H1 (cell line): ENCODE results near the gene ESCO1. TPM values are rescaled to one million over a fixed set of nuclear protein-coding genes. Genes with fewer than 3 reads are reported as not detected.

Source experiments
- CTCF ChIA-PET: fragments of 300-600 bp; sonication (Branson Sonifier 250); formaldehyde crosslinking; loops from one replicate; lab custom pipeline; 2021; ENCODE audit not compliant: partially characterized antibody; lab: Charles Lee
- POLR2A ChIA-PET: fragments of 300-600 bp; sonication (Branson Sonifier 250); formaldehyde crosslinking; loops from one replicate; lab custom pipeline; 2021; ENCODE audit warnings: inconsistent platforms; ENCODE audit not compliant: partially characterized antibody; lab: Charles Lee
- DNase-seq, 2 experiments: peaks; one replicate each; pipeline versions ENCODE4 v3.0.0 to v3.0.0-alpha.2; 2010 to 2022; ENCODE audit warnings: low spot score in 2 of 2, low read depth in 1 of 2, mixed read lengths in 1 of 2
- FAIRE-seq: peaks from 2 replicates; lab custom pipeline; 2011; peaks lifted over from hg19 to GRCh38; lab: Jason Lieb, UNC
- H2AFZ ChIP-seq: 2 replicates; pipeline ENCODE4 v1.8.1; 2012; ENCODE audit warnings: low read length, inconsistent platforms
- H2AK5ac ChIP-seq: 2 replicates; pipeline ENCODE4 v1.6.1; 2013; ENCODE audit warnings: low read depth, low read length
- H2BK120ac ChIP-seq: replicated peaks from 2 replicates; pipeline ENCODE3; 2013; ENCODE audit warnings: low read depth, low read length, inconsistent platforms
- H2BK12ac ChIP-seq: 2 replicates; pipeline ENCODE4 v1.6.1; 2013; ENCODE audit warnings: low read depth, low read length
- H2BK15ac ChIP-seq: 2 replicates; pipeline ENCODE4 v1.6.1; 2013; ENCODE audit warnings: low read length
- H2BK20ac ChIP-seq: 2 replicates; pipeline ENCODE4 v1.6.1; 2013; ENCODE audit warnings: low read length
- H2BK5ac ChIP-seq: 2 replicates; pipeline ENCODE4 v1.6.1; 2013; ENCODE audit warnings: low read depth, low read length
- H3K14ac ChIP-seq: 2 replicates; pipeline ENCODE4 v1.6.1; 2013; ENCODE audit warnings: inconsistent platforms; ENCODE audit not compliant: insufficient read length
- H3K18ac ChIP-seq: 2 replicates; pipeline ENCODE4 v1.6.1; 2013; ENCODE audit warnings: low read length; ENCODE audit errors: extremely low read depth
- H3K23ac ChIP-seq: 2 replicates; pipeline ENCODE4 v1.6.1; 2013; ENCODE audit warnings: inconsistent platforms; ENCODE audit not compliant: insufficient read length
- H3K23me2 ChIP-seq: 2 replicates; pipeline ENCODE4 v1.6.1; 2013; ENCODE audit warnings: low read depth, low read length
- H3K27ac ChIP-seq: 2 replicates; pipeline ENCODE4 v1.6.1; 2011; ENCODE audit warnings: low read depth, low read length, inconsistent platforms
- H3K27me3 ChIP-seq, 4 experiments: replicated peaks in 1 of 4; 1 replicate in 1 of 4; 2 replicates in 3 of 4; pipeline versions ENCODE4 v1.6.1 to v1.8.1; 2011 to 2013; ENCODE audit warnings: low read length in 3 of 4, mild to moderate bottlenecking in 3 of 4, inconsistent platforms in 2 of 4, mixed read lengths in 2 of 4, moderate library complexity in 1 of 4; ENCODE audit not compliant: control insufficient read depth in 3 of 4, insufficient read depth in 3 of 4; ENCODE audit errors: extremely low read depth in 1 of 4
- H3K36me3 ChIP-seq, 4 experiments: 2 replicates each; pipeline versions ENCODE4 v1.6.1 to v1.8.1; 2011 to 2013; ENCODE audit warnings: mild to moderate bottlenecking in 4 of 4, low read length in 3 of 4, moderate library complexity in 2 of 4, control low read depth in 1 of 4, inconsistent platforms in 1 of 4; ENCODE audit not compliant: insufficient read depth in 4 of 4, control insufficient read depth in 2 of 4
- H3K4ac ChIP-seq: replicated peaks from 2 replicates; pipeline ENCODE3; 2013; ENCODE audit warnings: low read length, low read depth, mixed read lengths, inconsistent platforms; ENCODE audit not compliant: insufficient read length
- H3K4me1 ChIP-seq, 4 experiments: replicated peaks in 1 of 4; 1 replicate in 1 of 4; 2 replicates in 3 of 4; pipeline versions ENCODE4 v1.6.1 to v1.8.1; 2011 to 2013; ENCODE audit warnings: low read length in 3 of 4, inconsistent platforms in 2 of 4, mixed read lengths in 1 of 4; ENCODE audit not compliant: insufficient read depth in 4 of 4, control insufficient read depth in 3 of 4
- H3K4me2 ChIP-seq, 2 experiments: 2 replicates each; pipeline versions ENCODE4 v1.6.1 to v1.8.1; 2011 to 2013; ENCODE audit warnings: low read depth in 2 of 2, low read length in 2 of 2, control low read depth in 1 of 2, inconsistent platforms in 1 of 2, mild to moderate bottlenecking in 1 of 2; ENCODE audit not compliant: insufficient read depth in 1 of 2
- H3K4me3 ChIP-seq, 4 experiments: fragments of 200-600, 300-600 bp in 1 of 4; sonication (generic), shearing (Covaris generic), sonication (Bioruptor Twin) in 1 of 4; 2 replicates each; pipeline versions ENCODE4 v1.5.1 to v1.8.1; 2011 to 2016; ENCODE audit warnings: low read length in 4 of 4, low read depth in 3 of 4, control low read depth in 2 of 4, inconsistent platforms in 2 of 4, mild to moderate bottlenecking in 2 of 4, mixed read lengths in 1 of 4, moderate library complexity in 1 of 4; ENCODE audit not compliant: insufficient read depth in 2 of 4; ENCODE audit errors: extremely low read depth in 1 of 4
- H3K56ac ChIP-seq: replicated peaks from 2 replicates; pipeline ENCODE3; 2013; ENCODE audit warnings: low read depth, mild to moderate bottlenecking, mixed read lengths, low read length, inconsistent platforms; ENCODE audit not compliant: insufficient read length
- H3K79me1 ChIP-seq: 2 replicates; pipeline ENCODE4 v1.6.1; 2013; ENCODE audit warnings: low read depth, low read length, control low read depth
- H3K79me2 ChIP-seq, 2 experiments: 2 replicates each; pipeline versions ENCODE4 v1.6.1 to v1.8.1; 2012 to 2013; ENCODE audit warnings: low read length in 2 of 2, mild to moderate bottlenecking in 2 of 2, inconsistent platforms in 1 of 2; ENCODE audit not compliant: insufficient read depth in 2 of 2, control insufficient read depth in 1 of 2
- H3K9ac ChIP-seq, 4 experiments: replicated peaks in 1 of 4; 1 replicate in 1 of 4; 2 replicates in 3 of 4; pipeline versions ENCODE4 v1.6.1 to v1.8.1; 2011 to 2013; ENCODE audit warnings: low read depth in 3 of 4, low read length in 3 of 4, control low read depth in 2 of 4, mild to moderate bottlenecking in 2 of 4, moderate library complexity in 2 of 4, inconsistent platforms in 1 of 4; ENCODE audit errors: extremely low read depth in 1 of 4
- H3K9me3 ChIP-seq, 2 experiments: 2 replicates each; pipeline versions ENCODE4 v1.6.1 to v1.8.1; 2012 to 2013; ENCODE audit warnings: mild to moderate bottlenecking in 2 of 2, moderate library complexity in 2 of 2, control low read depth in 1 of 2, inconsistent platforms in 1 of 2, low read depth in 1 of 2, low read length in 1 of 2, mixed read lengths in 1 of 2; ENCODE audit not compliant: insufficient read depth in 2 of 2
- H4K20me1 ChIP-seq, 2 experiments: replicated peaks in 1 of 2; 2 replicates each; pipeline versions ENCODE3 to v1.8.1; 2011 to 2013; ENCODE audit warnings: inconsistent platforms in 2 of 2, low read length in 2 of 2, mild to moderate bottlenecking in 1 of 2; ENCODE audit not compliant: insufficient read depth in 2 of 2, control insufficient read depth in 1 of 2
- H4K5ac ChIP-seq: 2 replicates; pipeline ENCODE4 v1.6.1; 2013; ENCODE audit warnings: low read length, low read depth, mixed read lengths, inconsistent platforms; ENCODE audit not compliant: insufficient read length
- H4K8ac ChIP-seq: 2 replicates; pipeline ENCODE4 v1.8.0; 2013; ENCODE audit warnings: mild to moderate bottlenecking, moderate library complexity, low read length, inconsistent platforms; ENCODE audit not compliant: insufficient read depth; ENCODE audit errors: extremely low read depth
- H4K91ac ChIP-seq: replicated peaks from 2 replicates; pipeline ENCODE3; 2013; ENCODE audit warnings: low read length, mixed read lengths, inconsistent platforms; ENCODE audit not compliant: insufficient read length
- KDM4A ChIP-seq: IDR thresholded peaks from one replicate; pipeline ENCODE4 v1.7.1; 2012; ENCODE audit warnings: low read depth, mild to moderate bottlenecking, moderate library complexity, low read length, inconsistent platforms; ENCODE audit not compliant: severe bottlenecking
- POLR2A ChIP-seq, 2 experiments: IDR thresholded peaks; 1 replicate in 1 of 2; 2 replicates in 1 of 2; pipeline ENCODE4 v1.6.1; 2011; ENCODE audit warnings: low read depth in 2 of 2, low read length in 2 of 2, mild to moderate bottlenecking in 2 of 2; ENCODE audit errors: control extremely low read depth in 1 of 2
- WGBS, 2 experiments: shearing (Covaris generic) in 1 of 2; methylation state at CpG; one replicate each; pipeline versions ENCODE4 v1.1.6 to v1.1.7; 2013 to 2015; ENCODE audit warnings: low lambda C conversion rate in 2 of 2, mixed read lengths in 2 of 2, inconsistent platforms in 1 of 2, low coverage in 1 of 2, missing lambda C conversion rate in 1 of 2; ENCODE audit not compliant: insufficient replicate concordance in 2 of 2, insufficient coverage in 1 of 2, insufficient read length in 1 of 2; ENCODE audit errors: extremely low coverage in 1 of 2, missing lambda C conversion rate in 1 of 2; 5-methylcytosine and 5-hydroxymethylcytosine counted together
- polyA plus RNA-seq, 7 experiments: library from polyadenylated mRNA; depleted of rRNA in 3 of 7; stranded (reverse) in 5 of 7; unstranded in 2 of 7; fragments of >200 nt in 5 of 7; fragments of 200-250 nt in 2 of 7; gene quantifications; 1 replicate in 5 of 7; 2 replicates in 1 of 7; 4 replicates in 1 of 7; pipeline versions ENCODE4 v1.2.1 to v1.2.3, GENCODE V29; 2011 to 2013; ENCODE audit warnings: missing spikeins in 2 of 7, mixed read lengths in 2 of 7
- total RNA-seq: library from RNA; stranded (reverse); fragmentation: NEBNext Ultra II Directional; extraction: Animal tissue kit (Norgen Biotek cat#: 25700); gene quantifications from 2 replicates; pipeline ENCODE4 v1.2.1, GENCODE V29; 2021
- TF ChIP-seq, protein P1 (sequence below), 3 experiments: IDR thresholded peaks; 1 replicate in 2 of 3; 2 replicates in 1 of 3; pipeline versions ENCODE4 v1.5.1 to v1.6.1; 2011; ENCODE audit warnings: low read length in 3 of 3, mild to moderate bottlenecking in 3 of 3, inconsistent platforms in 2 of 3, low read depth in 1 of 3, moderate library complexity in 1 of 3; ENCODE audit not compliant: insufficient read depth in 1 of 3; ENCODE audit errors: control extremely low read depth in 1 of 3

Gene ESCO1
- total and polyA plus RNA-seq, 2 of the 8 experiments (the other 6 are each of a cell fraction or from before 2014, with no cell fraction given), result 5.8 to 48.3 TPM

DNA sequence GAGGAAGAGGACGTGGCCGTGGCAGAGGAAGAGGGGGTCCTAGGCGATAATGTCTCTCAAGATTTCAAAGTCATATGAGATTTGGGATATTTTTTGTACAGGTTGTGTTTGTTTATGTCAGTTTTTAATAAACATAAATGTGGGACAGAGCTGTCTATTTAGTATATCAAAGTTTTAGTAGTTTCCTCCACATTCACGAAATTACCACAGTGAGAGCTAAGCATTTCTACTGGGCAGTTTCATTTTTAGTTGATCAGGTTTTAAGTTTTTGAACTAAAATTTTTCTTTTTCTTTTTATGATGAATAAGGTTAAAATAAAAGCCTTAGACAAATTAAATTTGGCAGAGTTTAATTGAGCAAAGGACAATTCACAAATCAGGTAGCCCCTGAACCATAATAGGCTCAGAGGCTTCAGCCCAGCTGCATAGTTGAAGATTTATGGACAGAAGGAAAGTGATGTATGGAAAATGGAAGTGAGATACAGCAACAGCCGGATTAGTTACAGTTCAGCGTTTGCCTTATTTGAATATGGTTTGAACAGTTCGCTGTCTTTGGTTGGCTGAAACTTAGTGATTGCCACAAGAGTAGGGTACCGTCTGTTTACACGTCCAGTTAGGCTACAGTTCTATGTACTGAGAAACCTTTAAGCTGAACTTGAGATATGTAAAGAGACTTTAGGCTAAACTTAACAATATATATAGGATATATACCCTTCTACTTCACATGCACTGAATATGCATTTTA is 28.8 kb upstream of the ESCO1 start:
- Histone ChIP-seq H3K14ac (no peak overlapping the region), H2BK5ac (no peak overlapping the region), H2BK12ac (no peak overlapping the region), H3K18ac (no peak overlapping the region), H3K56ac (no peak overlapping the region), H3K4me3 (no peak overlapping the region), H3K4me1 (no peaks in the 10 kb centered on the region), H4K5ac (no peak overlapping the region), H4K8ac (no peak overlapping the region), H3K27ac (no peak overlapping the region), H2BK15ac (no peak overlapping the region), H3K23ac (no peak overlapping the region), H2AFZ (no peak overlapping the region), H3K9me3 (no peaks in the 10 kb centered on the region), H4K20me1 (peaks cover 0 to 2% of the 10 kb centered on the region in 2 experiments), H3K27me3 (no peaks in the 10 kb centered on the region), H3K4me2 (no peak overlapping the region), H4K91ac (no peak overlapping the region), H3K79me1 (no peaks in the 10 kb centered on the region), H2BK120ac (no peak overlapping the region), H2BK20ac (no peak overlapping the region), H3K36me3 (peaks cover 11 to 83% (median 40%) of the 10 kb centered on the region in 4 experiments), H3K79me2 (peaks cover 0 to 12% of the 10 kb centered on the region in 2 experiments; a peak in 1 of 4 replicates), H3K23me2 (no peaks in the 10 kb centered on the region), H3K4ac (no peak overlapping the region), H2AK5ac (no peak overlapping the region), H3K9ac (no peak overlapping the region)
- ChIA-PET CTCF (interaction anchor here (0.8 to 1.1 kb wide), 3 partner anchors 17 to 140 kb away, joined by 3 to 4 read pairs (median 3); partner anchors contain the start of gene SNRPD1), POLR2A (interaction anchor here (0.7 to 2.5 kb wide), 5 partner anchors 10 to 64 kb away, joined by 3 to 6 read pairs (median 3); partner anchors contain the start of gene ESCO1)
- 95% methylated on average over 9 of the region's 9 CpGs; no CpG with 5 or more reads in 1 of the 2 experiments for WGBS, 2 experiments
- FAIRE-seq (no peak), DNase-seq (no peak)
- TF ChIP-seq, protein P1, sequence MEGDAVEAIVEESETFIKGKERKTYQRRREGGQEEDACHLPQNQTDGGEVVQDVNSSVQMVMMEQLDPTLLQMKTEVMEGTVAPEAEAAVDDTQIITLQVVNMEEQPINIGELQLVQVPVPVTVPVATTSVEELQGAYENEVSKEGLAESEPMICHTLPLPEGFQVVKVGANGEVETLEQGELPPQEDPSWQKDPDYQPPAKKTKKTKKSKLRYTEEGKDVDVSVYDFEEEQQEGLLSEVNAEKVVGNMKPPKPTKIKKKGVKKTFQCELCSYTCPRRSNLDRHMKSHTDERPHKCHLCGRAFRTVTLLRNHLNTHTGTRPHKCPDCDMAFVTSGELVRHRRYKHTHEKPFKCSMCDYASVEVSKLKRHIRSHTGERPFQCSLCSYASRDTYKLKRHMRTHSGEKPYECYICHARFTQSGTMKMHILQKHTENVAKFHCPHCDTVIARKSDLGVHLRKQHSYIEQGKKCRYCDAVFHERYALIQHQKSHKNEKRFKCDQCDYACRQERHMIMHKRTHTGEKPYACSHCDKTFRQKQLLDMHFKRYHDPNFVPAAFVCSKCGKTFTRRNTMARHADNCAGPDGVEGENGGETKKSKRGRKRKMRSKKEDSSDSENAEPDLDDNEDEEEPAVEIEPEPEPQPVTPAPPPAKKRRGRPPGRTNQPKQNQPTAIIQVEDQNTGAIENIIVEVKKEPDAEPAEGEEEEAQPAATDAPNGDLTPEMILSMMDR (IDR thresholded peaks at IDR 0.05; ENCODE audit: control extremely low read depth in 1 of 3, insufficient read depth in 1 of 3, low read depth in 1 of 3, low read length in 3 of 3), result no peak
- 0 out of 3 replicates have a peak, but pooled peaks of 1 of the 2 experiments have one; percentile 31 for TF ChIP-seq POLR2A (IDR thresholded peaks at IDR 0.05; ENCODE audit: control extremely low read depth in 1 of 2, low read depth in 2 of 2, low read length in 2 of 2)
- TF ChIP-seq KDM4A, result no peak
